ENCODE measurements around the gene LMF1.

Gene LMF1

GRCh38 chr16:970766-971581 lies at the start of gene LMF1:
LMF1 (minus strand) TSS chr16:970984; CDS start chr16:970980, 4 bp downstream.
- no peak for TF ChIP-seq ZNF274 (IDR thresholded peaks at IDR 0.05; ENCODE audit: low read depth, low read length)
- peak within 1 kb of the TSS; percentile 84 for H3K4me3 ChIP-seq (ENCODE audit: low read length)

DNA sequence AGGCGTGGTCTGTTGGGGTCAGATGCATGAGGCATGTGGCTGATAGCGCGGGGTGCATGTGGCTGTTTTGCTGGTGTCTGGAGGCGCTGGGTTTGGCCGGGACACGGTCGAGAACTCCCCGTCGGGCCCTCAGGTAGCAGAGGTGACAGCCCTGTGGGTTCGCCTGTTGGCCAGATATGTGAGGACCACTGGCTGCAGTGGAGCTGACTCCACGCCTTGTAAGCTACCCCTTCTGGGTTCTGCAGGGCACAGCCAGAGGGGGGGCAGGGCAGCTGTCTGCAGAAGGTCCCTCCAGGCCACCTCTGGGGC lies 49.3 kb upstream of the LMF1 start:
- H3K4me3 ChIP-seq (ENCODE audit: low read length): no peak overlapping the region
- TF ChIP-seq ZNF274 (IDR thresholded peaks at IDR 0.05; ENCODE audit: low read depth, low read length): no peak

DNA sequence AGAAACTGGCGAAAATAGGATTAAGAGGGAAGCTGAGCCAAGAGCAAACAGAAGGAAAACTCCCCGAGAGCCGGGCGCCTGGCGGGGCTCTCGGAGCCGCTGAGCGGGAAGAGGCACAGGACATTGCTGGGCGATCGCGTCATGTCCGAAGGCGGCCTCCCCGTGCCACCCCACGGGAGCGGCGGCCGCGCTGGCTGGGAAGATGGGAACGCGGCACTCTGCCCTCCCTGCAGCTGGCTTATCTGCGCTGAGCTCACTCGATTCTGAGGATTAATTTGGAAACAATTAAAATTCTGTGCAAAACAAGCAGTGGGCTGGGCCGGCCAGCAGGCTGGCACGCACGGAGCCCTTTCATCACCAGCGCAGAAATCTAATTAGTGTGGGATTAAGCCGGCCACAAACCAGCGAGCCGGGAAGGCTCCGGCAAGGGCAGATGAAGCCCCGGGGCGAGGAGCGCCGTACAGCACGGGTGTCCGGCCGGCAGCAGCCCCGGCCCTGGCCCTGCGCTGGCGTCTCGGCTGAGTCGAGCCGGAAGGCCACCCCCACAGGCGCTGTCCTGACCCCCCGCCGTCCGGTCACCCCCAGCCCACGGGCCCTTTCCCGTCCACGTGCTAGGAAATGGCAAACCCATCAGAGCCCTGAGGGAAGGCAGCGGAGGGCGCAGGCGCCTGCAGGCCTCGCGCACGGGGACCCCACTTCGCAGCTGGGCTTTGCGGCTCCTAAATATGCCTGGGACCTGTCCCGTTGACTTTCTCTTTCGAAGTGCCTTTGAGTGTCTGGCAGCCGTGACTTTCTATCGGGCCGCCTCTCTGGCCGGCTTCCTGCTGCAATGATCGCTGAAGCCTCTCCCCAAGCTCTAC lies 48.7 kb upstream of the LMF1 start:
- no peak for TF ChIP-seq ZNF274 (IDR thresholded peaks at IDR 0.05; ENCODE audit: low read depth, low read length)

DNA sequence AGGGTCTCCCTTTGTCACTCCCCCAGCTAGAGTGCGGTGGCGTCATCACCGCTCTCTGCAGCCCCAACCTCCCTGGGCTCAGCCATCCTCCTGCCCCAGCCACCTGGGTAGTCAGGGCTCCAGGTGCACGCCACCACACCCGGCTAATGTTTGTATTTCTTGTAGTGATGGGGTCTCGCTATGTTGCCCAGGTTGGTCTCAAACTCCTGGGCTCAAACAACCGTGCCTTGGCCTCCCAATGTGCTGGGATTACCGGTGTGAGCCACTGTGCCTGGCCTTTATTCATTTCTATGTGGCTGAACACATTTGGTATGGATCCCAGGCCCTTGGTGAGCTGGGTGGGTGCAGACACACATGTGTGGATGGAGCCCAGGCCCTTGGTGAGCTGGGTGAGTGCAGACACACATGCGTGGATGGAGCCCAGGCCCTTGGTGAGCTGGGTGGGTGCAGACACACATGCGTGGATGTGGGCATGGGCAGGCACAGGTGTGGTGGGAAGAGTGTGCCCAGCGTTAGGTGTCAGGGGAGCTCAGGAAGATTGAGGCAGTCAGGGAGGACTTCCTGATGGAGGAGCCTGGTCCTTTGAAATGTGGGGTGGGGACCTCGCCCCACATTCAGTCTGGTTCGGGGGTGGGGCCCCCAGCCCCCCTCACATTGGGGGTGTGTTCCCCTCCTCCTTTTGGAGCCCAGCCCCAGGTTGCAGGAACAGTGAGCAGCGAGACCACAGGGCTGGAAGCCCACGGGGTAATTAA lies 47.8 kb upstream of the LMF1 start:
- H3K4me3 ChIP-seq (ENCODE audit: low read length): no peak overlapping the region
- no peak for TF ChIP-seq ZNF274 (IDR thresholded peaks at IDR 0.05; ENCODE audit: low read depth, low read length)

More for the DNA sequence above, 48.7 kb upstream of the LMF1 start:
- no peak overlapping the region; the same call in 1 of the 2 replicates for H3K4me3 ChIP-seq (ENCODE audit: low read length)

DNA sequence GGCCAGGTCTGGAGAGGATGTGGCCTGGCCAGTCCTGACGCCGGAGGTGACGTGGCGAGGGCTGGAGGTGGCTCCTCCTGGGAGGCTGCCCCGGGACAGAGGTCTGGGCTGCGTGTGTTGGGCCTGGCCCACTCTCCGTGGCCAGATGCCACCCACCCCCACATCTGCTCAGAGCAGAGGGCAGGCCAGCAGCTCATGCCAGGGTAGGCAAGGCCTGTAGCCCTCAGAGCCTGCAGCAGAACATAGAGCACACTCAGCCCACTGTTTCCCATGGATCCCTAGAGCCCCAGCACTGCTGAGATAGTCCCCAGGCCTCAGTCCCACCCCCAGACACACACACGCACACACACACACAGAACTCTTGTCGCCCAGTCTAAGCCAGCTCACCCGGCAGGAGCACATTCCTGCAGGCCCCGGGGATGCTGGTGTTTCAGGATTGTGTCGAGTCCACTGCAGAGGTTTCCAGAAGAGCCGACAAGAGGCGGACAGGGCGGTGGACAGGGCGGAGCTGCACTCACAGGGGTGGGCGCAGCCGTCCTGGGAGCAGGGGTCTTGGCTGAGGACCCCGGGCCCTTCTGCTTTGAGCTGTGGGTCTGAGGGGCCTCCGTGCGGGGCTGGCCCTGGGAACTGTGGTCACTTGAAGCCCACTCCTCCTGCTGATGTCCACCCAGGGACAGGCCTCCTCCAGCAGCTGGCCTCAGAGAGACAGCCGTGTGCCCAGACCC lies 44.1 kb upstream of the LMF1 start:
- no peak overlapping the region for H3K4me3 ChIP-seq (ENCODE audit: low read length)
- TF ChIP-seq ZNF274 (IDR thresholded peaks at IDR 0.05; ENCODE audit: low read depth, low read length): no peak

GRCh38 chr16:1014221-1014620 lies 43.4 kb upstream of the LMF1 start:
- H3K4me3 ChIP-seq (ENCODE audit: low read length): no peak overlapping the region
- no peak for TF ChIP-seq ZNF274 (IDR thresholded peaks at IDR 0.05; ENCODE audit: low read depth, low read length)

GRCh38 chr16:1013593-1013900 lies 42.8 kb upstream of the LMF1 start:
- TF ChIP-seq ZNF274 (IDR thresholded peaks at IDR 0.05; ENCODE audit: low read depth, low read length): no peak
- H3K4me3 ChIP-seq (ENCODE audit: low read length): no peak overlapping the region

GRCh38 chr16:1012722-1013592 lies 42.2 kb upstream of the LMF1 start:
- no peak for TF ChIP-seq ZNF274 (IDR thresholded peaks at IDR 0.05; ENCODE audit: low read depth, low read length)
- H3K4me3 ChIP-seq (ENCODE audit: low read length): no peak overlapping the region

DNA sequence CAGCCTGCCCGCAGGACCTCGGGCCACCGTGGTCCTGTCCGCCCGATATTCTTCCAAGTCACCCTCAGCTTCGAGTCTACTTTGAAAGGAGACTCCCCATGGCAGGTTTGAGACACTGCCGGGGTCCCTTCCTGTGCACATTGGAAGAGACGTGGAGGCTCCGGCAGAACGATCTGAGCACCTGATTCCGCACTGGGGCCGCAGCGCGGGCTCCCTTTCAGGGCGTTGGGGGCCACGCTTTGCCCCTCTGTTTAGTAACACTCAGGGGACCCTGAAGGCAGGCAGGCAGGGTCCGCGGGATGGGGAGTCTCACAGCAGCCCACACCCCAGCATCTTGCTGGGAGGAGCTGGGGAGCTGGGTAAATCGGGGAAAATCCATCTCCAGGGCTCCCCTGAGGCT lies 41.4 kb upstream of the LMF1 start:
- TF ChIP-seq ZNF274 (IDR thresholded peaks at IDR 0.05; ENCODE audit: low read depth, low read length): no peak
- H3K4me3 ChIP-seq (ENCODE audit: low read length): no peak overlapping the region

GRCh38 chr16:1011316-1012082 lies 40.7 kb upstream of the LMF1 start:
- no peak for TF ChIP-seq ZNF274 (IDR thresholded peaks at IDR 0.05; ENCODE audit: low read depth, low read length)
- H3K4me3 ChIP-seq (ENCODE audit: low read length): no peak overlapping the region

DNA sequence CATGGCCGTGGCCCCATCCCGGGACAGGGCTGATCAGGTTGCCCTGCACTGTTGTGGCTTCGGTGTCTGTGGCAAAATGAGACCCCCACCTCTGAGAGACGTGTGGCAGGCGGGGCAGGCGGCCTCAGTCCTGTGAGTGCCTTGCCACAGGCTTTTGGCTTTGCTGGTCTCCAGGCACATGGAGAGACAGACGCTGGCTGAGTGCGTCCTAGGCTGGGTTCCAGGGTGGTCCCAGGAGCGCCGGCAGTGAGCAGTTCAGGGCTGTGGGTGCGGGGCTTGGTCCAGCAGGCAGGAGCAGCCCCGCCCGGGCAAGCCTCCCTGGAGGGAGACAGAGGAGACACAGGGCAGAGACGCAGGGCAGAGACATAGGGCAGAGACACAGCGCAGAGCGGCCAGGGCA lies 40.0 kb upstream of the LMF1 start:
- H3K4me3 ChIP-seq (ENCODE audit: low read length): no peak overlapping the region

GRCh38 chr16:1010251-1010650 lies 39.5 kb upstream of the LMF1 start:
- TF ChIP-seq ZNF274 (IDR thresholded peaks at IDR 0.05; ENCODE audit: low read depth, low read length): no peak
- no peak overlapping the region for H3K4me3 ChIP-seq (ENCODE audit: low read length)

More for the DNA sequence above, 40.0 kb upstream of the LMF1 start:
- no peak for TF ChIP-seq ZNF274 (IDR thresholded peaks at IDR 0.05; ENCODE audit: low read depth, low read length)

Data from GM08714 (cell line).